ENCODE results near the gene ETV6.

GRCh38 chr12:11823593-11823992, 174.1 kb downstream of the ETV6 start:
- TF ChIP-seq ZNF274 (IDR thresholded peaks at IDR 0.05; ENCODE audit: low read depth, low read length) = no peak
- TF ChIP-seq YY1 (IDR thresholded peaks at IDR 0.05; ENCODE audit: insufficient read depth, insufficient read length) = no peak
- TF ChIP-seq SUZ12 (IDR thresholded peaks at IDR 0.05; ENCODE audit: extremely low read depth, insufficient read depth, insufficient read length) = no peak
